Heart left ventricle (tissue), 13 donors: ENCODE measurements around the gene EXOC3L2.

Experiments used
- POLR2A ChIP-seq, 2 donors: fragments of 450-650 bp; IDR thresholded peaks; one replicate each; pipeline ENCODE4 v1.6.1; 2017; ENCODE audit warnings: antibody characterized with exemption in 2 of 2, mild to moderate bottlenecking in 2 of 2, moderate library complexity in 2 of 2
- TF ChIP-seq, protein P1 (sequence below), 12 donors: fragments of 200-600 bp; sonication (generic) in 4 of 12; IDR thresholded peaks; one replicate each; pipeline versions ENCODE4 v1.5.0 to v1.8.0; 2018 to 2022; ENCODE audit warnings: antibody characterized with exemption in 12 of 12, mild to moderate bottlenecking in 5 of 12
- donor health status: ischemic (EF 13 %, LVEDD 7.1; RV severe dilation, severe dysfunction).
- donor health status: DM: no; HTN: yes; CAD: no.
- donor health status: DM: no; HTN: no; CAD: no.
- donor health status: ischemic (EF 25% LVEDD 6.9; RV normal size, moderate dysfunction).
- donor health status: ischemic (EF 25% LVEDD 5.7; RV mildly dilated, moderate dysfunction).
- donor health status: ischemic (EF 35%, LVEDD 5.7; RV mildly dilated, moderate dysfunction).
- donor health status: nonischemic (EF 11% LVEDD 7.7; RV severe dilation, severe dysfunction).
- donor health status: DM: yes; HTN: yes; CAD: no.
- donor health status: PGD.
- donor health status: ischemic (EF 29% LVEDD 5.4; RV normal size, mild dysfunction).
- donor health status: nonischemic (EF 23%, LVEDD 6.1; RV moderate dilation, normal function).

- TF ChIP-seq, protein P1, sequence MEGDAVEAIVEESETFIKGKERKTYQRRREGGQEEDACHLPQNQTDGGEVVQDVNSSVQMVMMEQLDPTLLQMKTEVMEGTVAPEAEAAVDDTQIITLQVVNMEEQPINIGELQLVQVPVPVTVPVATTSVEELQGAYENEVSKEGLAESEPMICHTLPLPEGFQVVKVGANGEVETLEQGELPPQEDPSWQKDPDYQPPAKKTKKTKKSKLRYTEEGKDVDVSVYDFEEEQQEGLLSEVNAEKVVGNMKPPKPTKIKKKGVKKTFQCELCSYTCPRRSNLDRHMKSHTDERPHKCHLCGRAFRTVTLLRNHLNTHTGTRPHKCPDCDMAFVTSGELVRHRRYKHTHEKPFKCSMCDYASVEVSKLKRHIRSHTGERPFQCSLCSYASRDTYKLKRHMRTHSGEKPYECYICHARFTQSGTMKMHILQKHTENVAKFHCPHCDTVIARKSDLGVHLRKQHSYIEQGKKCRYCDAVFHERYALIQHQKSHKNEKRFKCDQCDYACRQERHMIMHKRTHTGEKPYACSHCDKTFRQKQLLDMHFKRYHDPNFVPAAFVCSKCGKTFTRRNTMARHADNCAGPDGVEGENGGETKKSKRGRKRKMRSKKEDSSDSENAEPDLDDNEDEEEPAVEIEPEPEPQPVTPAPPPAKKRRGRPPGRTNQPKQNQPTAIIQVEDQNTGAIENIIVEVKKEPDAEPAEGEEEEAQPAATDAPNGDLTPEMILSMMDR (IDR thresholded peaks at IDR 0.05), result no peak
- no peak for TF ChIP-seq POLR2A (IDR thresholded peaks at IDR 0.05)
Measured at GRCh38 chr19:45171211-45171623, 74.0 kb downstream of the EXOC3L2 start.
